COR-L47 (cell line): ENCODE data around the gene VPS16.
"Not testable (repeated sequence)": the region's sequence is repeated elsewhere in the genome, so short reads cannot be mapped to it uniquely, and the experiment has no call there.

Source experiments
- DNase-seq: peaks from one replicate; lab custom pipeline; 2025; lab: John Stamatoyannopoulos, UW

VPS16 gene

GRCh38 chr20:2807019-2807418 lies 33.5 kb upstream of the VPS16 start:
- DNase-seq: no peak

GRCh38 chr20:2807929-2808328 lies 32.6 kb upstream of the VPS16 start:
- not testable (repeated sequence) for DNase-seq

- no peak for DNase-seq
Measured at GRCh38 chr20:2809690-2810089, 30.9 kb upstream of the VPS16 start.

GRCh38 chr20:2812189-2812588 lies 28.4 kb upstream of the VPS16 start:
- DNase-seq: no peak

- DNase-seq: no peak
Measured at GRCh38 chr20:2814076-2814475, 26.5 kb upstream of the VPS16 start.

- no peak for DNase-seq
Measured at GRCh38 chr20:2814587-2815051, 25.9 kb upstream of the VPS16 start, which contains the start of gene C20orf141. C20orf141 (plus strand) TSS chr20:2814987; CDS start chr20:2815185, 198 bp downstream.

DNA sequence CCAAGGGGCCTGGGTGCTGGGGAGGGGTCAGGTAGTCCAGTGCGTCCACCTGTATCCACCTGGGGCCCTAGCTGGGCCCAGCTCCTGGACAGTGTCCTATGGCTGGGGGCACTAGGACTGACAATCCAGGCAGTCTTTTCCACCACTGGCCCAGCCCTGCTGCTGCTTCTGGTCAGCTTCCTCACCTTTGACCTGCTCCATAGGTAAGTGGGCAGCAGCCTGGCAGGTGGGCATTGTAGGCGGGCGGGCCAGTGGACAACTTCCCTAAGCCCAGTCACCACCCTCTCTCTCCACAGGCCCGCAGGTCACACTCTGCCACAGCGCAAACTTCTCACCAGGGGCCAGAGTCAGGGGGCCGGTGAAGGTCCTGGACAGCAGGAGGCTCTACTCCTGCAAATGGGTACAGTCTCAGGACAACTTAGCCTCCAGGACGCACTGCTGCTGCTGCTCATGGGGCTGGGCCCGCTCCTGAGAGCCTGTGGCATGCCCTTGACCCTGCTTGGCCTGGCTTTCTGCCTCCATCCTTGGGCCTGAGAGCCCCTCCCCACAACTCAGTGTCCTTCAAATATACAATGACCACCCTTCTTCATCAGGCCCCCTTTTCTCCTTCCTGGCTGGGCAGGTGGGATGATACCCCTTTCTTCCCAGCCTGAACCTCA lies 25.2 kb upstream of the VPS16 start:
- no peak for DNase-seq

DNA sequence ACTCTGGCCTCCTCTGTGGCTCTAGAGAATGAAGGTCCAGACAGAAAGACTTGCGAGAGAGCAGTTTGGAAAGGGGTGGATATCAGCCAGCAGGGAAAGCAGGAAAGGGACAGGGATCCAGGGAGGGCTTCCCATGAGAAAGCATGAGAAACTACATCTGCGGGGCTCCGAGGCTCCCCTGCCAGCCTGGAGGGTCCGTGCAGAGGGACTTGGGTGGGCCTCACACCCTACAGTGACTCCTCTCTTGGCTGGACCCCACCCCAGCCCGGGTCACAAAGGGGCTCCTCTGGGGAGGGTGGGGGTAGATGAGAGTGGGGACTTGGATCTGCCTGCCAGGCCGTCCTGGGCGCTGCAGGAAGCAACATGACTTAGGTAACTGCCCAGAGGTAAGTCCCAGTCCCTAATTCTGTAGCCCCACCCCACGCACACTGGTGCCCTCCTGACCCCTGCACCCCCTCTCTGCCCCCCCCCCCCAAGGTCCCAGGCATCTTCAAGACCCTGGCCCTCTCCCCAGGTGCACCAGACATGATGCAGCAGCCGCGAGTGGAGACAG lies 24.4 kb upstream of the VPS16 start, which contains the start of gene TMEM239:
TMEM239 (plus strand) TSS at position 335 of the 553 bp plus-strand sequence; CDS start at position 526, 191 bp downstream.
- no peak for DNase-seq

DNA sequence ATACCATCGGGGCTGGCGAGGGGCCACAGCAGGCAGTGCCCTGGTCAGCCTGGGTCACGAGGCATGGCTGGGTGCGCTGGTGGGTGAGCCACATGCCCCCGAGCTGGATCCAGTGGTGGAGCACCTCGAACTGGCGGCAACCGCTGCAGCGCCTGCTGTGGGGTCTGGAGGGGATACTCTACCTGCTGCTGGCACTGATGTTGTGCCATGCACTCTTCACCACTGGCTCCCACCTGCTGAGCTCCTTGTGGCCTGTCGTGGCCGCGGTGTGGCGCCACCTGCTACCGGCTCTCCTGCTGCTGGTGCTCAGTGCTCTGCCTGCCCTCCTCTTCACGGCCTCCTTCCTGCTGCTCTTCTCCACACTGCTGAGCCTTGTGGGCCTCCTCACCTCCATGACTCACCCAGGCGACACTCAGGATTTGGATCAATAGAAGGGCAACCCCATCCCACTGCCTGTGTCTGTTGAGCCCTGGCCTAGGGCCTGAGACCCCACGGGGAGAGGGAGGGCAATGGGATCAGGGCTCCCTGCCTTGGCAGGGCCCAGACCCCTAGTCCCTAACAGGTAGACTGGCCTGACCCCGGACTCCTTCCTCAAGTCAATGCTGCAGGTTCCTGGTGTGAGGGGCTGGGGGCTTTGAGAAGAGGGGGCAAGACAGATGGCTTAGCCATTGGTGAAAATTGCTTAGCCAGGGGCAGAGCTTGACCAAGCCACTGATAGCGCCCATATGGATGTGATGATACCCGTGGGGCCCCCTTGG lies 23.8 kb upstream of the VPS16 start:
- DNase-seq: no peak

- no peak for DNase-seq
Measured at GRCh38 chr20:2817341-2817726, 23.2 kb upstream of the VPS16 start.

DNA sequence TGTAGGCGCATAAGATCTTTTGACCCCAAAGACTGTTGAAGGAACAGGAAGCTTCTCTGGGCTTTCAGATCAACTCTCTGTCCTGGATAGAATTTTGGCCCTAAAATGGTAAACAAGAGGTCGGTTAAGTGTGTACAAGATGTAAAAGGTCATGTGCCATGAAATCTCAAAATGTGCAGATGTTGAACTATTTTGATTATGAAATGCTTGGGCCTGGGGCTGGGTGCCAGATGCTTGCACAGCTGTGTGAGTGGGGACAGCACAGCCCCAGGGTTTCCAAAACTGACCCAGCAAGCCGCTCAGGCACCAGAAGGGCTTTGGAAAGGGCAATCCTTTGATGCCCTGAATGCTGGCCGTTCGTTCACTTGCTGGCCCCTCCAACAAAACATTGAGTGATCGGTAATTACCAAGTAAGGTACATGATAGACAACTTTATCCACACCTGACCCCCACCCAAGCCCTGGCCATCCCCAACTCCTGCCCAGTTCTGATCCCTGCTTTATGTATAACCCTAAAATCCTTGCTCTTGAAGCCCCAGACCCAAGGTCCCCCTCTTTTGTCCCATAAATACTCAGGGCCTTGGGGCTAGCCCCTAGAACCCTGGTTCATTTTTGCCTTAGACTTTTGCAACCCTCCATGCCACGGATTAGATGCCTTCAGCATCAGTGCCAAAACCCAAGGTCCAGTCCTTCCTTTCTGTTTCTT lies 22.5 kb upstream of the VPS16 start:
- no peak for DNase-seq

GRCh38 chr20:2820084-2820895 lies 20.3 kb upstream of the VPS16 start:
- DNase-seq: no peak

DNA sequence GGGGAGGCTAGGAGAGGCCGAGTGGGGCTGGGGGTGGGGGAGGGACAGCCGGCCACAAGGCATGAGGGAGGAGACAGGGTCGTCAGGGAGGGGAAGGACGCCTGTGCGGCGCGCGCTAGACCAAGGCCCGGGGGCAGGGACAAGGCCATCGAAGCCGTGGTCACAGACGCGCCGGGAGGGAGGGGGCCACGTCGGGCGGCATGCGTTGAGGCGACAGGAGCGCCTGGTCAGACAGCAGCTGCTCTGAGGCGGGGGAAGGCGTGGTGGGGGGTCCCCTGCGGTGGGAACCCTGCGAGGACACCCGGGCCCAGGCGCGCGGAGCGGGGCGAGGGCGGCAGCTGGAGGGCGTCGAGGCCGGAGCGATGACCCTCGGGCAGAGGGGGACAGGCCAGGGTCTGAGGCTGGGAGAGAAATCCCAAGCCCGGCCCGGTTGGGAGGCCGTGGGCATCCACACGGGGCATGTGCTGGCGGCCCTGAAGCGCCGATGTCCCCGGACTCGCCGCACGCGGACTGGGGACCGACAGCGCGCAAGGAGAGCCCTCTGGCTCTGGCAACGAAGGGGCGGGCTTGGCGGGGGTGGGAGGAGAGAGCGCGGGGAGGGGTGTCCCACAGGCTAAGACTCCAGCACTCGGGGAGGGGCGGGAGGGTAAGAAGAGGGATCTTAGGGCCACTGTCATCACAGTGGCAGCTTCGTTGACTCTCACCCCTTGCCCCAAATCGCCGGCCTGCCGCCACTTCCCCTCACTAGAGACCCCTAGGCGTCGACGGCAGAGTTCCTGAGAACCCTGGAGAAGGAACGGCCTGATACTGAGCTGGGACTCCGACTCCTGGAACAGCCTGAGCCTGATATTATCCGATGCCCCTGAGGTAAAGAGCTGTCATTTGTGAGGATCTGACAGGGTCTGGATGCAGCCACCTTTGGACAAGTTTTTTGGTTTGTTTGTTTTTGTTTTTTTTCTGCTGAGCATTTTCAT lies 19.4 kb upstream of the VPS16 start:
- no peak for DNase-seq

- DNase-seq: no peak
Measured at GRCh38 chr20:2822073-2822472, 18.5 kb upstream of the VPS16 start.

DNA sequence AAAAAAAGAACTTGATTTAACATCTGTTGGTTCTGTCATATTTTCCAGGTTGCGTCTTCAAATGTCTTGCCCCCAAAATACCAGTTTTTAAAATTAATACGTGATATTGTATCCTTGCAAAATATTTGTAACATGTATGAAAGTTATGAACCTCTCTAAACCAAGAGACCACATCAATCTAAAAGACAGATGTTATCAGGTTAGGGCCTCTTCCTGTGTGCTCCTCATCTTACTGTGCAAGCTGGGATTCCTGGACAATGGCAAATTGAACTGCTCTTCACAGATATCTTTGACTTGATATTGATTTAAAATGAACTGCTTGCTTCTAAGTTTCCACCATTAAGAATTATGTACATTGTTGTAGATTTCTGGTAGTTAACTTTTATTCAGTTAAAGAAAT lies 14.8 kb upstream of the VPS16 start:
- no peak for DNase-seq

DNA sequence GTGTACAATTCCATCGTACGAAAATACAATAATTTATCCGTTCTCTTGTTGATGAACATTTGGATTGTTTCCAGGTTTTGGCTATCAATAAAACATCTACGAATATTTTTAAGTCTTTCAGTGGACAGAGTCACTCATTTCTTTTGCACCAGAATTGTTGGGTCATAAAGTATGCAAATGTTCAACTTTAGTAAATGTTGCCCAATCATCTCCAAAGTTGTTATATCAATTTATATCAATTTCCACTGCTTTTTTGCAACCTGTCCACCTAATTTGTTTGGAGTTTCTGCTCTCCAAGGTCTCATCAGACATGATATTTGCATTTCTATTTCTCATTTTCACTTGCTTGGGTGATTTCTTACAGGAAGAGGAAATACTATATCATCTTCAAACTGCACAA lies 13.9 kb upstream of the VPS16 start:
- DNase-seq: no peak

DNA sequence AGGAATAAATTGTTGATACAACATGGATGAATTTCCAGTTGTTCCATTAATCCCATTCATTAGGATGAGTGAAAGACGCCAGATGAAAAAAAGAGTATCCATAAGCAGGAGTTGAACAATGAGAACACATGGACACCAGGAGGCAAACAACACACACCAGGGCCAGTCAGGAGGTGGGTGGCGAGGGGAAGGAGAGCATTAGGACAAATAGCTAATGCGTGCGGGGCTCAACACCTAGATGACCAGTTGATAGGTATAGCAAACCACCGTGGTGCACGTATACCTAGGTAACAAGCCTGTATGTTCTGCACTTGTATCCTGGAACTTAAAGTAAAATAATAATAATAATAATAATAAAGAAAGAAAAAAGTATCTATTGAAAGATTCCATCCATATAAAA lies 11.2 kb upstream of the VPS16 start:
- no peak for DNase-seq

DNA sequence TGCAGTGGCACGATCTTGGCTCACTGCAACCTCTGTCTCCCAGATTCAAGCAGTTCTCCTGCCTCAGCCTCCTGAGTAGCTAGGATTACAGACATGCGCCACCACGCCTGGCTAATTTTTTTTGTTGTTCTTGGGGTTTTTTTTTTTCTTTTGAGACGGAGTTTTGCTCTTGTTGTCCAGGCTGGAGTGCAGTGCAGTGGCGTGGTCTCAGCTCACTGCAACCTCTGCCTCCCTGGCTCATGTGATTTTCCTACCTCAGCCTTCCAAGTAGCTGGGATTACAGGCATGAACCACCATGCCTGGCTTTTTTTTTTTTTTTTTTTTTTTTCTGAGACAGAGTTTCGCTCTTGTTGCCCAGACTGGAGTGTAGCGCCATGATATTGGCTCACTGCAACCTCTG lies 9.3 kb upstream of the VPS16 start:
- not testable (repeated sequence) for DNase-seq

DNA sequence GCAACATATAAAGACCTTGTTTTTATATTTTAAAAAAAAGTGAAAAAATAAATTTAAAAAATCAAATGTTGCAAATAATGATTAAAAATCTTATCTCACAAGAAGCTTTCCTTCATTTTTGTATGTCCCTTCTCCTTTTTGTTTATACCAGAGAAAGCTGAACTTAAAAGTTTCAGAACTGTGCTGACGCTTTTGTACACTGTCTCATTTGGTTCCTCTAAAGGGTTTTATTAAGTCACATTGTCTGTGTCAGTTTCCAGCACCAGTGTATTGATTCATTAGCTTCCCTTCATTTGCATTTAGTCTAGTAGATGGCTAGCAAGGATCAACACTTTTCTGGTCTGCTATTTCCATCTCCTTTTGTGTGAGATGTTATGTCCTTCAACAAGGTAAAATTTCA lies 6.8 kb upstream of the VPS16 start:
- no peak for DNase-seq

DNA sequence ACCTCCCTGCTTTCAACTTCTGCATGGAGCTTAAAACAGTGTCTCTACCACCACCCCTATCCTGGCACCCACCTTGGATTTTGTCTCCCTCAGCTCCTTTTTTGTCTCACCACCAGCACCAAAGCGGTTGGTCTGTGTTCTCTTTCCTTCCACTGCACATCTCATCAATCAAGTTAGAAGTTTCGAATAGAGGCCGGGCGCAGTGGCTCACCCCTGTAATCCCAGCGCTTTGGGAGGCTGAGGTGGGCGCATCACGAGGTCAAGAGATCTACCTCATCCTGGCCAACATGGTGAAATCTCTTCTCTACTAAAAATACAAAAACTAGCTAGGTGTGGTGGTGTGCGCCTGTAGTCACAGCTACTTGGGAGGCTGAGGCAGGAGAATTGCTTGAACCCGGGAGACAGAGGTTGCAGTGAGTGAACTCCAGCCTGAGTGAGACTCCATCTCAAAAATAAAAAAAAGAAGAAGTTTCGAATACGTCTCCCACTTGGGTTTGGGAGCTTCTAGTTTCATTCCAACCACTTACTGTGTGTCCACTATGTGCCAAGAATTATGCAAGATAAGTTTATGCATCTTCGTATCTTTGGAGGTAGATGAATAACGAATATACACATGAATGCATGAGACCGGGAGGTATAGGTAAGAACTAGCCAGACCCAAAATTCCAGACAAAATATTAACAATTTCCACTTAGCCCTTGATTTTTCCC lies 6.0 kb upstream of the VPS16 start:
- no peak for DNase-seq
